Transverse colon (tissue), 4 donors: ENCODE data around the gene NKIRAS2.

Experiments
- CTCF ChIP-seq, 5 experiments: fragments of 200-600 bp in 3 of 5; fragments of 450-650 bp in 2 of 5; sonication (generic) in 3 of 5; IDR thresholded peaks; 1 replicate in 2 of 5; 2 replicates in 3 of 5; pipeline ENCODE4 v1.5.1; 2016 to 2017; ENCODE audit warnings: antibody characterized with exemption in 5 of 5, inconsistent platforms in 3 of 5, mild to moderate bottlenecking in 2 of 5, moderate library complexity in 1 of 5
- EP300 ChIP-seq: sonication (generic); formaldehyde crosslinking; IDR thresholded peaks from one replicate; pipeline ENCODE4 v1.6.1; 2017; ENCODE audit warnings: antibody characterized with exemption, low read depth
- POLR2A ChIP-seq: fragments of 450-650 bp; IDR thresholded peaks from one replicate; pipeline ENCODE4 v1.6.1; 2016; ENCODE audit warnings: antibody characterized with exemption, mild to moderate bottlenecking, moderate library complexity
- POLR2AphosphoS5 ChIP-seq, 3 donors: sonication (generic); formaldehyde crosslinking; IDR thresholded peaks; one replicate each; pipeline ENCODE4 v1.6.1; 2016; ENCODE audit warnings: antibody characterized with exemption in 3 of 3

DNA sequence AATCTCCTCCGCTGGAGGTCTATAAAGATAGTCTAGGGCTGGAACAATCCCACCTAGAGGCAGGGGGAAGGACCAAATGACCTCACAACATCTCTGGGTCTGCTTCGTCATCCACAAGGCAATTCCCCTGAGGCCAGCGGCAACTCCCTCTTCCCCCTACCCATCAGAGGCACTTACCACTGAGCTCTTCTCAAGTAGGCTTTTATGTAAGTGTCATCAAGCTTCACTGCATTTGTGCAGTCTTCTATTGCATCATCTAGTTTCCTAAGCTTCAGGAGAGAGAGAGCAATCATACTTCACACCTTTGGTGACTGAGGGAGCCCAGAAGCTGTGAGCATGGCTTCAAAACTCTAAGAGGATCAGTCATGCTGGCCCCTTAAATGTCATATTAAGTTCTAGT, 32.2 kb upstream of the NKIRAS2 start:
- TF ChIP-seq CTCF (IDR thresholded peaks at IDR 0.05) (no peak), POLR2A (no peak), POLR2AphosphoS5 (IDR thresholded peaks at IDR 0.05) (no peak), EP300 (no peak)
